ENCODE data around the gene CELF1.

DNA sequence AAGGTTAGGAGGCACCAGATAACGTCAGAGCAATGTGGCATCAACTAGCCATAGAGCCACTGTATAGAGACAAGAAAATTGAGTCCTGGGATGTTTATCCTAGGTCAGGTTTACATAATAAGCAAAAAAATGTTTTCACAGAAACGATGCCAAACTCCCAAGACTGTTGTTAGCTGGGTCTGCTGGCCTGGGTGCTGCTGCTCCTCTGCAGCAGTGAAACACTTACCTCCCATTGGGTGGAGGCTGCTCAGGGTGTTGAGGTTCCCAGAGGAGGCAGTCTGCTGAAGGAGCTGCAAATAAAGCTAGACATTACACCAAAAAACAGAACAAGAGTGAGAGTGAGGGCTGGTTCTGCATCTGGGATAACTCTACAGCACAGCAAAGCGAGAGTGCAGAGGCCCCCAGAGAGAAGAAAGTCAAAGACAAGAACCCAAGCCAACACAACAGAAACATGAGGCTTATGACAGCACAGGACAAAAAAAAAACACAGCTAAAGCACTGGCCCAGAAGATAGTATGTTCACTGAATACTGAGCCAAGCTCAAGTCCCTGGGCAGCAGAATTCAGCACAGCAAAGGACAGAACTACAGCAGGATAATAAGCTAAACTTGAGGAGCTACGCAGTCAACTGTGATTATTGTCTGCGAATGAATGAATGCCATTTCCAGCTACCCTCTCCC is 74.1 kb downstream of the CELF1 start:
- TF ChIP-seq EZH2phosphoT487 (conservative IDR thresholded peaks at IDR 0.05; ENCODE audit: low read length) = no peak
- TF ChIP-seq, protein P1, sequence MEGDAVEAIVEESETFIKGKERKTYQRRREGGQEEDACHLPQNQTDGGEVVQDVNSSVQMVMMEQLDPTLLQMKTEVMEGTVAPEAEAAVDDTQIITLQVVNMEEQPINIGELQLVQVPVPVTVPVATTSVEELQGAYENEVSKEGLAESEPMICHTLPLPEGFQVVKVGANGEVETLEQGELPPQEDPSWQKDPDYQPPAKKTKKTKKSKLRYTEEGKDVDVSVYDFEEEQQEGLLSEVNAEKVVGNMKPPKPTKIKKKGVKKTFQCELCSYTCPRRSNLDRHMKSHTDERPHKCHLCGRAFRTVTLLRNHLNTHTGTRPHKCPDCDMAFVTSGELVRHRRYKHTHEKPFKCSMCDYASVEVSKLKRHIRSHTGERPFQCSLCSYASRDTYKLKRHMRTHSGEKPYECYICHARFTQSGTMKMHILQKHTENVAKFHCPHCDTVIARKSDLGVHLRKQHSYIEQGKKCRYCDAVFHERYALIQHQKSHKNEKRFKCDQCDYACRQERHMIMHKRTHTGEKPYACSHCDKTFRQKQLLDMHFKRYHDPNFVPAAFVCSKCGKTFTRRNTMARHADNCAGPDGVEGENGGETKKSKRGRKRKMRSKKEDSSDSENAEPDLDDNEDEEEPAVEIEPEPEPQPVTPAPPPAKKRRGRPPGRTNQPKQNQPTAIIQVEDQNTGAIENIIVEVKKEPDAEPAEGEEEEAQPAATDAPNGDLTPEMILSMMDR (IDR thresholded peaks at IDR 0.05; ENCODE audit: insufficient read depth, low read length, poor library complexity, severe bottlenecking) = no peak
